ENCODE data around the gene MIS18A.

The MIS18A gene

DNA sequence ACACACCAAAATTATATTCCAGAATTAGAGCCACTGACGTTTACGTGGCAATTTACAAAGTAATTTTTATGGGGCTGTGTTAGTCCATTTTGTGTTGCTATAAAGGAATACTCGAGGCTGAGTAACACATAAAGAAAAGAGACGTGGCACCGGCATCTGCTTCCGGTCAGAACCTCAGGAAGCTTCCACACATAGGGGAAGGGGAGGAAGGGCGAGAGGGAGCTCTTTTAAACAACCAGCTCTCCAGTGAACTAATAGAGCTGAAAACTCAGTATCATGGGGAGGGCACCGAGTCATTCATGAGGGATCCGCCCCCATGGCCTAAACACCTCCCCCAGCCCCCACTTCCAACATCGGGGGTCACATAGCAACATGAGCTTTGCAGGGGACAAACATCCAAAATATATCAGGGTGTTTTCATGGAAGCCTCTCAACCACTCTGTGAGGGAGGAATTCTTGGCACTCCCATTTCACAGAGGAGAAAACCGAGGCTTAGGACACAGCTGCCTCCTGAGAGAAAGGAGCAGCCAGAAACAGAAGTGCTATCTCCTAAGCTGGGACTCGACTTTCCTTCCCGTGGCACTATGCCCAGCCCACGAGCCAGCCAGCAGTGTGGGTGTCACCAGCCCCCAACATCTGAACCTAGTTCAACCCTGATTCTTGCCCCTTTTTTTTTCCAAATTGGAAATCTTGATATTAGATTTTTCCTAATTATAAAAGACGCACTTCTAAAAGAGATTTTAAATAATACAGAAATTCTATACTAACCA lies 29.2 kb downstream of the MIS18A start:
- DNase-seq: no peak

DNA sequence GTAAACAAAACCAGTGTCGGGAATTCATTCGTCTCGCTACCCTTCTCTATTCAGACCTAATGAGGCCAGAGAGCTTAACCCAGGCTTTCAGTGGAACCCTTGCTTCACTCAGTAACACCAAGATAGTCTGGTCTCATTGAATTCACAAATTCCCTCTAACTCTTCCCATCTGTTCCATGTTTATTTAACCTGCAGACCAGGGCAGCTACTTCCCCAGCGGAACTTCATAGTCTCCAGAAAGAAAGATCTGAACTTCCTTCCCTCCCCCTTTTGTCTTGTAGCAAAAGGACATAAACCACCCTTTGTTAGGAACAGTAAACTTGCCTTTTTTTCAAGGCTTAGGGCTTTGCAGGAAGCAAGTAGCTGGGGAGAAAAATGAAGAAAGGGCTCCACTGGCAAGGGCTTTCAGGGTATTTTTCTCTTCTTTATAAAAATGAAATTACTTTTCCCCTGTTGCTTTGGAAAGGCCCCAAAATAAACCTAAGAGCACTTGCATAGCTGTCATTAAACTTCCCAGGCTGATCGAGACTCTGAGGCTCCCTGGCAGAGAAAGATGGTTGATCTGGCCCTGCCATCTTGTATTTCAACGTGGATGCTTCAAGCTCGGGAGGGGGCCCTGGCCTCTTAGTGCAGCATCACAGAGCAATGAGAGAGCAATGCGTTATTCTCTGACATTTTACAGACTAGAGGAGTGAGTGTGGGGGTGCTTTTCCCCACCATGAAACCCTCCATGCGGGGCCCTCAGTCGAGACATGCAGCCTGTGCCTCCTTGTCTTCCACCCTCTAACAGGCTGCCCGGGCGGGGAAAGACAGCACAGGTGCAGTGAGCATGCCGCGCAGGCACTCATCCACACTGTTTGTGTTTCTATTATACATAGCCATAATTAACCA lies 30.0 kb downstream of the MIS18A start:
- DNase-seq: peak; percentile 47

DNA sequence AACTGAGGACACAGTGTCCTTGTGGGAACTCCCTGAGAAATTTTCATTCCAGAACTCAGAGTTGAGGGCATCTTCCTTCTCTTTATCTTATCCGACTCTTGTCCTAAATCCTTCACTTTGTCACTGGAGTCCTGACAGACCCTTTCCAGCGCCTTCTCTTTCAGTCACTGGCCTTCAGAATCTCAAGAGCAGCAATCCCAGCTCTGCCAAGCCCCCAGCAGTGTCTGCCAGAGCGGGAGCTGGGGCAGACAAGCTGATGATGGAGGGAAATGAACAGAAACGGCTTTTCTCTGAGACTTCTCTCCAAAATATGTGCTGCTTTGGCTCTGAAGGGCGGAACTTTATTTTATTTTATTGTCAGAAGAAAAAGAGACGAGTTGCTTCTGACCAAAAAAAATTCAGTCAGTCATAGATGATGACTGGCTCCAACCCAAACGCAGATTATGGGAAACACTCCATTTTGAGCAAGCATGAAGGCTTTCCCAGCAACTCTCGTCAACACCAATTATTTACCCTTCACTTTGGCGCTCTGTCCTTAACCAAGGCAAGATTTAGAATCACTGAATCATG lies 32.2 kb downstream of the MIS18A start:
- no peak for DNase-seq

DNA sequence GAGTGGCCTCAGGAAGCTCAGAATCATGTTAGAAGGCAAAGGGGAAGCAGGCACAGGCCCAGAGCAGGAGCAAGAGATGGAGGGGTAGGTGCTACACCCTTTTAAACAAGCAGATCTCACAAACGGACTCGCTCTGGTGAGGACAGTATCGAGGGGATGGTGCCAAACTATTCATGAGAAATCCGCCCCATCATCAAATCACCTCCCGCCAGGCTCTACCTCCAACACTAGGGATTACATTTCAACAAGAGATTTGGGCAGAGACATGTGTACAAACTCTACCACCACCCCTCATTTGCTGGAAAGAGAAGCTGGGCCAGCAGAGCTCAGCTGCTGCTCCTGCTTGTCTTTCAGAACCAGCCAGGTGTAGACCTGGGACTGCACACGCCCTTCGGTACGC lies 32.9 kb downstream of the MIS18A start:
- DNase-seq: no peak

DNA sequence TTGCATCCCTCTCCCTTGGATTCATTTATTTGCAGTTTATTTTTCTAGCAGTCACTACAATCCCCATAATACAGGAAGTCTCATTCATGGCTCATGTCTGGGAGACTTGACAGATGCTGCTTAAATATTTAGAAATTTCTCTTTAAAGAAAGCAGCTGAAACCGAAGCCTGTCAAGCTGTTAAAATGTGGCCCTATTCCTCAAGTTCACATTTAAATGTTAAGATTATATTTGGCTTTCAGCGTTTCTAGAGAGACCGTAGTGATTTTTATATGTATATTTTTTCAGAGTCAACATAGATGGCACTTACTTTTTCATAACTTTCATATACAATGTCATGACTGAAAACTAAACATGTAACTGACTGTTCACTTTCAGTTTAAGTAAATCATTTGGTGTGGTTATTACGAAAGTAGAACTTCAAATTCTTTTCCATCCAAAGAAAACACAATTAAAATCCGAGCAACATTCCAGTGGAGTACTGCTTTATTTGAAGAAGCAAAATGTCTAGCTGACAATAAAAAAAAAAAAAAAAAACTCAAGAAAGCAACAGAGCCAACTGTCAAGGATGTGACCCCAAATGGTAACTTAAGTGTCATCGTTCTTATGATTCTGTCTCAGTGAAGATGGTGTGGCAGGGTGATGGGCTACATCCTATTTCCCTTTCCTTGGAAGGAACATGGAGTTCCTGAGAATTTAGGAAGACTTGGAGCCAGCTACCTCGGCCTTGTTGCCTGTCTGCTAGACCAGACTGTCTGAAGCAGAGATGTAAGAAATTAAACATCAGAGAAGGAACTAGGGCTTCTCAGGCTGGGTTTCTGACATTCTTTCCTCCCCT lies 37.8 kb downstream of the MIS18A start:
- no peak for DNase-seq

DNA sequence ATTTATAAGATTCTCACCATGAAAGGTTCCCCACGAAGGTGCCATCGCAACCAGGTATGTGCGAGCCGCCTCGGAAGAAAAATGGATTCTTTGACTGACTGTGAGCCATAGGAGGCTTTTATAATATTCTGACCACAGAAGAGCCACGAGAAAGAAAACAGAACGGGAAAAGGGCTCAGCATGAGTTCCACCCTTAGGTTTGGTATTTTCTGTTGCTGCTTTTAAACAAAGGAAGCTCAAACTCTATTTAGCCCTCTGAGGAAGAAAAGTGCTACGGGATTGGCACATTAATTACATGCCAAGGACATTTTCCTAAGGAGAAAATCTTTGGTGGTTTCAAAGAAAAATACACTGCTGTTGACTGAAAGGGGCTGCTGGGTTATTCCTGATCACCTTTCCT lies 39.3 kb downstream of the MIS18A start:
- no peak for DNase-seq

DNA sequence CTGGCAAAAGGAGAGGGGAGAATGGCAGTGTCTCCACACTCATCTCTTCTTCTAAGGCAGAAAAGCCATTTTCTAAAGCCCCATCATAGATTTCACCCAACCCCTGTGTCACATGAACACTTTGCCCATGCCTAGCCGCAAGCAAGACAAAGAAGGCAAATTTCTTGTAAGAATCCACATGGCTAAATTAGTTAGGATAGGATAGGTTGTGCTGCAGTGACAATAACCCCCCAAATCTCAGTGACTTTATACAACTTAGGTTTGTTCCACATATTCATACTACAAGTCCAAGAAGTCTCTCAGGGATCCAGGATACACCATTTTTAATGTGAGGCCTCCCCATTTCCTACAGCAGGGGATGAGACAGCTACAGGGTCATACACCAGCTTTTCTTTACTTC lies 40.8 kb downstream of the MIS18A start:
- no peak for DNase-seq

DNA sequence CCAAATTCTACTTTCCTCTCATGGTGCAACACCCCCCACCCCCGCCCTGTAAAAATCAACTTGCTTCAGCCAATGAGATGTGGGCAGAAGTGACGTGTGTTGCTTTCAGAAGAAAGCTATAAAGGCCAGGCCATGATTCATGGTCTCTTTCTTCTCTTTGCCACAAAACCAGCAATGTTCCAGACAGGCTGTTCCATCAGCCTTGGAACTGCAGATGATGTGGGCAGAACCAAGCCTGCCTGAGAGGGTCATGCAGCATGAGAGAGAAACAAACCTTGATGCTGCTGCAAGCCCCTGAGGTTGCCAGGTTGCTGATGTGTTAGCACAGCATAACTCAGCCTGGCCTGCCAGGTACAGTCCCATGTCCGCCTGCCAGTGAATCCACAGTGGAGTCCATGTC lies 41.8 kb downstream of the MIS18A start:
- DNase-seq: no peak

DNA sequence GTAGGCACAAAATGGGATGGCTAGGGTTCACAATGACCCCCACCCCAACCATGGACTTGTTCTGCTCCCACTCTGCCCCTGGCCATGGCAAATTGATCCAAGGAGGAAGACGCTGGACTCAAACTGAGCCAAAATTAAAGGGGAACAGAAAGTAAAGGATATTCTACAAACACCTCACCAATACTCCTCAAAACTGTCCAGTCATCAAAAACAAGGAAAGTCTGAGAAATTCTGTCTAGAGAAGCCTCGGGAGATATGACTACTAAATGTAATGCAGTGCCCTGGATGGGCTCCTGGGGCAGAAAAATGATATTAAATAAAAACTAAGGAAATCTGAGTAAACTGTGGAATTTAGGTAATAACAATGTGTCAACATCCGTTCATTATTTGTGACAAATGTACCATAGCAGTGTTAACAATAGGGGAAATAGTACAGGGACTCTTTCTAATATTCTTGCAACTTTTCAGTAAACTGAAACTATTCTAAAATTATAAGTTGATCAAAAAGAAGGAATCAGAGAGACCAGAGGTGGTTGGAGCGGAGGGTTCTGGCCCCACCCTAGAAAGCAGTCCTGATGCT lies 45.0 kb downstream of the MIS18A start:
- DNase-seq: no peak

DNA sequence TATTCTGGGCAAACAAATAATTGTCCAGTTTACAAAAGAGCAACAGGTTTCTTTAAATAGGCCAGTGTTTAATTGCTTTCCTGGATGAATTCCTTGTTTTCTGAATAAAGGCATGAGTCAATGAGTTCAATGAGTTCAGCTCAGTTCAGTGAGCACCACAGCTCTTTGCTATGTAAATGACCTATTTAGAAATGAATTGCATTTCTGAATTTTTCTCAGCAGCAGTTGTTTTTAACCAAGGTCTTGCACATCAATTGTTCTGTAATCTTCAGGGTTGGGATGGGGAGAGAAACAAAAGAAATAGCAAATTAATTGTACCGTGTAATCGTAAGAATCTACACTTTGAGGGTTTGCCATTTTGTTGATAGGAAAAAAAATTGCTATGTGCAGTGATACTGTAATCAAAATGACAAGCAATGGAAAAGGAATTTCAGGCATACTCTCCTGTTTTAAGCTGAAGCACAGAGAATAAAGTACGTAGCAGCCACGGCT lies 45.7 kb downstream of the MIS18A start:
- no peak for DNase-seq

DNA sequence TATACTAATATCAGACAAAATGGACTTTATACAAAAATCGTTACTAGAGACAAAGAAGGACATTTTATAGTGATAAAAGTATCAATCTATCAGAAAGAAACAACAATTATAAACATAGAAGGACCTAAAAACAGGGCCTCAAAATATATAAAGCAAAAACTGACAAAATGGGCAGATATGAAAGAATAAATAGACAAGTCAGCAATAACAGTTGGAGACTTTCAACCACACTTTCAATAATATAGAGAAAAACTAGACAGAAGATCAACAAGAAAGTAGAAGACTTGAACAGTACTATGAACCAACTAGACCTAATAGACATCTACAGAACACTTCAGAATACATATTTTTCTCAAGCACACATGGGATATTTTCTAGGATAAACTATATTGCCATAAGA lies 52.4 kb downstream of the MIS18A start:
- no peak for DNase-seq

Data from NCI-H2227 treated with DMSO at 0.1 percent for 48 hours (cell line).